Stimulated activated CD8-positive, alpha-beta memory T cell treated with anti-CD3 and anti-CD28 coated beads, Interleukin-7, amount 100 ng/mL, for 1 hour (primary cell): ENCODE results near the gene SAMD4A.

ENCODE experiments used
- DNase-seq, 2 donors: peaks; one replicate each; pipeline ENCODE4 v3.0.0-alpha.2; 2020; ENCODE audit warnings: low read depth in 2 of 2

SAMD4A gene, protein sequence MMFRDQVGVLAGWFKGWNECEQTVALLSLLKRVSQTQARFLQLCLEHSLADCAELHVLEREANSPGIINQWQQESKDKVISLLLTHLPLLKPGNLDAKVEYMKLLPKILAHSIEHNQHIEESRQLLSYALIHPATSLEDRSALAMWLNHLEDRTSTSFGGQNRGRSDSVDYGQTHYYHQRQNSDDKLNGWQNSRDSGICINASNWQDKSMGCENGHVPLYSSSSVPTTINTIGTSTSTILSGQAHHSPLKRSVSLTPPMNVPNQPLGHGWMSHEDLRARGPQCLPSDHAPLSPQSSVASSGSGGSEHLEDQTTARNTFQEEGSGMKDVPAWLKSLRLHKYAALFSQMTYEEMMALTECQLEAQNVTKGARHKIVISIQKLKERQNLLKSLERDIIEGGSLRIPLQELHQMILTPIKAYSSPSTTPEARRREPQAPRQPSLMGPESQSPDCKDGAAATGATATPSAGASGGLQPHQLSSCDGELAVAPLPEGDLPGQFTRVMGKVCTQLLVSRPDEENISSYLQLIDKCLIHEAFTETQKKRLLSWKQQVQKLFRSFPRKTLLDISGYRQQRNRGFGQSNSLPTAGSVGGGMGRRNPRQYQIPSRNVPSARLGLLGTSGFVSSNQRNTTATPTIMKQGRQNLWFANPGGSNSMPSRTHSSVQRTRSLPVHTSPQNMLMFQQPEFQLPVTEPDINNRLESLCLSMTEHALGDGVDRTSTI

DNA sequence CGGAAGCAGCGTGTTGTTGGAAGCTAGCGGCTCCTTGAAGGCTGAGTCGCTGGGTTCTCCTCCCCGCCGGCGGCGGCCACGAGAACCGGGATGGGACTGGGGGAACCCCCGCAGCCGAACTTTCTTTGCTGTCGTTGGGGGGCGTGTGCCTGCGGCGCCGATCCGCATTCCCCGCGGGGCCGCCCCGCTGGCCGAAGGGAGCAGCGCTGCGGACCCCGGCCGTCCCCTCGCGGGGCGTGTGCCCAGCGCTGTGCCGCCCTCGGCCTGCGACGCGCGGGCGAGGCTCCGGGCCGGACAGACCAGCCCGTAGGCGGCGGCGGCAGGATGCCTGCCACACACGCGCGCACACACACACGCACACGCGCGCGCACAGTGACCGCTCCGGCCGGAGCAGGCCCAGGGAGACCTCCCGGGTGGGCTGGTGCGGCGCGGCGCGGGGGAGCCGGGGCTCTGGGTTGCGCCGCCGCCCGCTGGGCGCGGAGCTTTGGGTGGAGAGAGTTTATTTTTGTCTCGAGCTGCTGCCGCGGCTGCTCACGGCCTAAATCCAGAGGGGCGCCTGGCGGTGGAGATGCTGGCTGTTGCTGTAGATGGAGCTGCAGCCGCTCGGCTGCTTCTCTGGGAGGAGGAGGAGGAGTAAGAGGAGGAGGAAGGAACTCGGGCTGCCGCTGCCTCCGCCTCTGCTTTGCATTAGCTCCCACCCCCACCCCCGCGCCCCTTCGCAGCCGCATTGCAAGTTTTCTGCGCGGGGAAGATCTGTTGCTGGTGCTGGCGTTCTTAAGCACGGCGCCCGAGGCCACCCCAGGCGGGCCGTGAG, at the start of gene SAMD4A:
SAMD4A (plus strand) TSS at position 719 of the 814 bp plus-strand sequence. CDS start 789 bp downstream, outside the sequence.
- peak in 1 of 2 donors; percentile 19 for DNase-seq

DNA sequence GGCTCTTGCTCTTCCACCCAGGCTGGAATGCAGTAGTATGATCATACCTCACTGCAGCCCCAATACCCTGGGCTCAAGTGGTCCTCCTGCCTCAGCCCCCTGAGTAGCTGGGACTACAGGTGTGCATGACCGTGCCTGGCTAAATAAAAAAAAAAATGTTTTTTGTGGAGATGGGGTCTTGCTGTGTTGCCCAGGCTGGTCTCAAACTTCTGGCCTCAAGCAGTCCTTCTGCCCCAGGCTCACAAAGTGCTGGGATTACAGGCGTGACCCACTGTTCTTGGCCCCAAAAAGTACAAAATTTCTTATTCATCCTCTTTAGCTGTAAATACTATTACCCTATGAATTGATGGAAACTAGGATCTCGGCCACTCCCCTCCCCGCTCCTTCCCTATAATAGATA, 42.5 kb upstream of the SAMD4A start:
- DNase-seq, result no peak

DNA sequence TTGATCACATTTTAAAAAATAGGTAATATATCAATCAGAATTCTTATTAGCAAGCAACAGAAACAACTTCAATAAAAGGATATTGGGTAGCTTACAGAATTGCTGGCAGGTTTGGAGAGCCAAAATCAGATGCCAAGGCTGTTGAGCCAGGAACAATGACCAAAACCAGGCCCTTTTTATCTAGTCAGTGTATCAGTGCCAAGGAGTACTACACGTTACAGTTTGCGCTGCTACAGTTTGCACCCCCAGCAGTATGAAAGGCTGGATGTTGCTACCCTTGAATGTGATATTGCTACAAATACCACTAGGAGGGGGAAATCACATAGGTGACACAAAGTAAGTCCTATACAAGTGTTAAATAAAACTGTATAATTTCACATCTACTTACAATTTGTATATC, 38.0 kb upstream of the SAMD4A start:
- no peak for DNase-seq

DNA sequence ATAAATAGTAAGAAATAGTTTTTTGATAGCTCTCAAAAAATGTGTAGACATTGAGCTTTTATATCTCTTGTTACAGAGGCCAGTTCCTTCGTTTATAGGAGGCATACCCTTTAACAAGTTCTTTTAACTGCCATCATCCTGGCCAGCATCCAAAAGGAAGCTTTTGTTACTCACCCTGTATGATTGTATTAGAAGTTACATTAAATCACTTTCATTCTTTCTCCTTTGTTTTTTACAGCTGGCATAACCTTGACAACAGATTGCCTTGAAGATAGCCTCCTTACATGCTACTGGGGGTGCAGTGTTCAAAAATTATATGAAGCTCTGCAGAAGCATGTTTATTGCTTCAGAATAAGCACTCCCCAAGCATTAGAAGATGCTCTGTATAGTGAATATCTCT, 37.1 kb upstream of the SAMD4A start:
- no peak for DNase-seq

DNA sequence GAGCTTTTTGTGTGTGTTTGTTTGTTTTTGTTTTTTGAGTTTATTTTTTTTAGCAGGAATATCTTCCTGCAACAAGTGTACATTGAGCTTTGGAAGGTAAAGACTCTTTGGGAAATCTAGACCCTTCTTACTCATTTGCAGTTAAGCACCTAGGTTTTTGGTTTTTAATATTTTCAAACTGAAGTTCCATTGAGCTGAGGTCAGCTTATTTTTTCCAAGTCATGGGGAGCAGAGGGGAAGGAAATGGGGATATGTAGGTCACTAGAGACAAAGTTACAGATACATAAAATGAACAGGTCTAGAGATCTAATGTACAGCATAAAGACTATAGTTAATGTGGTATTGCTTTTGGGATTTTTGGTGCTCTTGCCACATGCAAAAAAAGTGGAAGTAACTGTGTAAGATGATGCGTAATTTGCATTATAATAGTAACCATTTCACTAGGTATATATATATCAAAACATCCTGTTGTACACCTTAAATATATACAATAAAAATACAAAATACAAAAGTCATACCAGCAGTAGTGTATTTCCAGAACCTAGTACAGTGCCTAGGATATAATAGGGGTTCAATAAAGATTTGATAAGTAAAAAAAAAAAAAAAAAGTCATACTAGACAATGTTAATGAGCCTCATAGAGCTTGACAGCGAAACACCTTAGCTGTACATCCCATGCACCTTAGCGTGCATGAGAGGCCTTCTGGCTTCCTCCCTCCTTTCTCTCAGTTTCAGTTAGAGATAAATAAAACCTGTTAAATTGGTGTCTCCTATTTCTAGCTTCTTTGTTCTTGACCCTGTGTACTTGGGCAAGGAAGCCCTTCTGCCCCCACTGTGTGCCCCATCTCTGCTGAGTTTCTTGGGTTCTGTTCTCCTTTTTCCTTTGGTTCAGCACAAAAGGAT, 34.6 kb upstream of the SAMD4A start:
- DNase-seq, result no peak

DNA sequence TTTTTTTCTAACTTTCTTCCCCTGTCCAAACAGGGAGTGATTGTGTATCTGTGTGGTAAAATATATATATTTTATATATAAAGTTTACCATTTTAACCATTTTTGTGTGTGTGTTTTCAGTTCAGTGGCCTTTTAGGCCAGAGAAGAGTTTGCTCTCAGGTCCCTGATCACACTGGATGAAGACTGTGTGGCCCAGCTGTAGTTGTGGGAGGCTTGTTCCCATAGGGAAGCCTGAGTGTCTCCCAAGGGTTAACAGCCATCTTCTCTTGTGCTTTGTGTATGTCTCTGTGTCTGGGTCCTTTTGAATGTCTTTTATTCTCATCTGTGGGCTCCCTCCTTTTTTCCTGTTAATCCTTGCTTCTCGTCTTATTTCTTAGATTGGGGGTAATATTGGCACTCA, 33.8 kb upstream of the SAMD4A start:
- DNase-seq, result no peak

DNA sequence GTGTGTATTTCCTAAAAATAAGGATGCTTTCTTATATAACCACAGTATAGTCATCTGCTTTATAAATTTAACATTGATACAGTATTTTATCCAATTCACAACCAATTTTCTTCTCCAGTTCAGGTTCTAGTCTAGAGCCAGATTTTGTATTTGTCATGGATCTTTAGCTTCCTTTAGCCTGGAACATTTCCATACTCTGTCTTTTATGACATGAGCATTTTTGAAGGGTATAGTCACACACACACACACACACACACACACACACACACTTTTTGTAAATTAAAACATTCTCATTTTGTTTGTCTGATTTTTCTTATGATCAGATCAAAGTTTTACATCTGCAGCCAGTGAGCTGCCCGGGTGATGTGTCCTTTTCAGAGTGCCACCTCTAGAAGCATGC, 31.8 kb upstream of the SAMD4A start:
- no peak for DNase-seq

DNA sequence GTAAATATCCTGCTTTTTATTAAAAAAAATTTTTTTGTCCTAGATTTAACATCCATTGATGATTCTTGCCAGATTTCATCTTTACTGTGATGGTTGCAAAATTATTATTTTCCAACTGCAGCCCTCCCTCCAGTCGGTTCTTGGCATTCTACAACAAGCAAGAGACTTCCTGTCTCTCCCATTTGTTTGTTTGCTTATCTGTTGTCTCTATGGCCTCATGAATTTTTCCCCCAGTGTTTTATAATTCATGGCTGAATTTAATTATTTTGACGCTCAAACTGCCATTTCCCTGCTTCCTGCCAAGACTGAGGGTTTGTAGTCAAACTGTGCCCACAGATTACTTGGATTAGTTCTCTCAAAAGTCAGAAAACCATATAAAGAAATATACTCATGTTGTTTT, 31.3 kb upstream of the SAMD4A start:
- DNase-seq, result no peak

DNA sequence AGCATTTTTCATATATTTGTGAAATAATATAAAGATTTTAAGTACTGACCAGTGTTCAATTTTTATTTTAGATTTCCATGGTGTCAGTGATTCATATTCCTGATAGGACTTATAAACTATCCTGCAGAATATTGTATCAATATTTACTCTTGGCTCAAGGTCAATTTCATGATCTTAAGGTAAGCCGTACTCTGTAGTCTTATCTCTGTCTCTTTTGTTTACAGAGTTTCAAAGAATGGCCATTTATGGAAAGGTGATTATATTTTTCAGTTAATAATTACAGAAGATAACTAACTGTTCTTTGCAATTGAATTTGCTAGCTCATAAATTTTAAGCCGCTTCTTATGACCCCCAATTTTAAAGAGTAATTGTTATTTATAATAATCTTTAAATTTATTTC, 29.3 kb upstream of the SAMD4A start:
- no peak for DNase-seq

DNA sequence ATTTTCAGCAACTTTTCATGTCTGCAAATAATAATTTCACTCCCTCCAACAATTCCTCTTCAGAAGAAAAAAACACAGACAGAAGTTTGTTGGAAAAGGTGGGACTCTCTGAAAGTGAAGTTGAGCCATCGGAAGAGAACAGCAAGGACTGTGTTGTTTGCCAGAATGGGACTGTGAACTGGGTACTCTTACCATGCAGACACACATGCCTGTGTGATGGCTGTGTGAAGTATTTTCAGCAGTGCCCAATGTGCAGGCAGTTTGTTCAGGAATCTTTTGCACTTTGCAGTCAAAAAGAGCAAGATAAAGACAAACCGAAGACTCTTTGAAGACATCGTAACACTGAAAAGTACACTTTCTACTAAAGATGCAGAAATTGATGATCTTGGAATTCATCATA, 28.9 kb upstream of the SAMD4A start:
- DNase-seq, result no peak

DNA sequence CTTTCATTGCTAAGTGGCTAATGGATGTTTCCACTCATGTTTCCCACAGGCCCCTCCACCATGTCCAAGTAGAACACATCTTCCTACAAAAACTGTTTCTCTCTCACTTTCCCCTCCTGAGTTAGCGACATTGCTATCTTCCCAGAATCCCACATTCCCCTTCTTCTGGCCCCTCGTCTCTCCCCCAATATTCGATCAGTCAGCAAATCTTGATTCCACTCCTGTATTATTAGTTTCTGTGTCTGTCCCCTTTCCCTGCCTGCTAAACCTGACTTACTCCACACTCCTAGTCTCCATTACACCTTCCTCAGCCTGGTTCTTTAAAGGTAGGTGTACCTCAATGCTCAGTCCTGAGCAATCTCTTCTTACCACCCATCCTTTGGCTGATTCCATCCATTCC, 19.3 kb upstream of the SAMD4A start:
- DNase-seq, result no peak

DNA sequence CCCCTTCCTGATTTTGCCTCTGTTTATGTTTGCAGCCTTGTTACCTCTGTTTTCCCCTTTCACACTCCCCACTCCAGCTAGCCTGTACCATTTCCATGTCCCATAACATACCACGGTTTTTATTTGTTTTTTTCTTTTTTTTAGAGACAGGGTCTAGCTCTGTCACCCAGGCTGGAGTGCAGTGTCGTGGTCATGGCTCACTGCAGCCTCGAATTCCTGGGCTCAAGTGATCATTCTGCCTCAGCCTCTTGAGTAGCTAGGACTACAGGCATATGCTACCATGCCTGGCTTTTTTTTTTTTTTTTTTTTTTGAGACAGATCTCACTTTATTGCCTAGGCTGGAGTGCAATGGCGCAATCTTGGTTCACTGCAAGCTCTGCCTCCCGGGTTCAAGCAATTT, 18.4 kb upstream of the SAMD4A start:
- no peak for DNase-seq

DNA sequence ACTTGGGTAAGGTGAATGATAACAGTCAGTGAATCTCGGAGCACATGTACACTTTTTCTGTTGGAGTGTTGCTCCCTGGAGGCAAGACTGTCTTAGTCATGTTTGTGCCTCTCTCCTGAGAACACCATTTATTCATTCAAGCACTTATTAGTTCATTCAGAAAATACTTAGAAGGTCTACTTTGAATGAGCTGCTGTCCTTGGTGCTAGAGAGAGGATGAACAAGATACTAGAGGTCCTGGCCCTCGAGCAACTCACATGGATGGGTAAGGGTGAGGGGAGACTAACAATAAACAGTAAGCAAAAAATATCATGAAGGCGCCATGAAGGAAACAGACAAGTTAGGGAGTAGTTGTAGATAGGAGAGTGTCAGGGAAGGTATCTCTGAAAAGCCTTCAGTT, 17.1 kb upstream of the SAMD4A start:
- no peak for DNase-seq

DNA sequence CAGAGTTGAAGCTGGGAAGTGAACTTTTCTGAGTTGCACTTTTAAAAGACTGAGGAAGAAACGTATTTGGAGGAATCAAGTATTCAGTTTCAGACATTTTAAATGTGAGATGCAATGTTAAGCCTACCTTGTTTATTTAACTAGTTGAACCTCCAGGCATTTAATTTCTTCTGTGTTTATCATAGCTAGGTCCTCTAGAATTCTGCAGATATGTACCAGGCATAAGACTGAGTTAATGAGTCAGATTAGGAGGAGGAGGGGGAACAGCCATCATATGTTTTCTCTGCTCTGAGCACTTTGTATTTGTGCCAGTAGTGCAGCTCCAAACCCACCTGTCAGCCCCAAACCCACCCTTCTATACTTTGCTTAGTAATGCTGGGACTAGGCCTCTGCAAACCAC, 16.4 kb upstream of the SAMD4A start:
- DNase-seq, result no peak

DNA sequence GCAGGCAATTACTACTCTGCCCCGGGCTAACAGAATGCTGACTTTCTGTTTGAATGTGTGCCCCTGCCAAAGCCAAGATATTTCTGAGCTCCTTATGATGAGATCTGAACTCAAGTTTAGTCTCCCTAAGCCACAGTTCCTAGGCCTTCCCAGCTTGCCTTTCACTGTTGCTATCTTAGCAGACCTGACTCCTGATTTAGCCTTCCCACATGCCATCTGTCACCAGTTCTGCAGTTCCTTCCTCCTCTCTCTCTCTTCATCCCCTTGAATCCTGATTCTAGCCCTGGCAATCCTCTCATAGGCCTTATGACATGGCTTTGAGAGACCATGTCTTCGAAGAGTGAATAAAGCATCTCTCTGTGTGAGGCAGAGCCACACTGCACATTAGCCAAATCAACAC, 12.5 kb upstream of the SAMD4A start:
- no peak for DNase-seq

DNA sequence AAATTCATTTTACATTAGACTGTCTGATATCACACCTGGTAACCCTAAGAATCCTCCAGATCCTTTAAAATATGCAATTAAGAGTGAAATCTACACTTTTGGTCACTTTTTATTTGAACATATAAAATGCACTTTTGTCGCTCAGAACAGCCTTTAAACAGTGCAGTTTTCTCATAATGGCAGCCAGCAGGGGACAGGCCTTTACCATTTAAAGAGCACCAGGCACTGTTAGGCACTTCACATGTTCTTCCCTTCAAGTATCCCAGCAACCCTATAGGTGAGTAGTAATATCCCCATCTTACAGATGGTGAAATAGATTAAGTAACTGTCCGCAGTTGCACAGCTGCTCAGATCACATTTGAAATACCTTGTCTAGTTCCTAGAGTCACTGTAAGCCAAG, 11.3 kb upstream of the SAMD4A start:
- DNase-seq, result no peak

DNA sequence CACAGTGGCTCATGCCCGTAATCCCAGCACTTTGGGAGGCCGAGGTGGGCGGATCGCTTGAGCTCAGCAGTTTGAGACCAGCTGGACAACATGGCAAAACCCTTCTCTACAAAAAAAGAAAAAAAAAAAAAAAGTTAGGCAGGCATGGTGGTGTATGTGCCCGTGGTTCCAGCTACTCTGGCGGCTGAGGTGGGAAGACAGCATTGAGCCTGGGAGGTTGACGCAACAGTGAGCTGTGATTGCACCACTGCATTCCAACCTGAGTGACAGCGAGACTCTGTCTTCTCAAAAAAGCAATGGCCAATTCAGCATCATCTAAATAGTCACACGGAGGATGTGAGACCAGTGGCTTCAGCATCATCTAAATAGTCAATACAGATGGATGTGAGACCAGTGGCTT, 10.4 kb upstream of the SAMD4A start:
- DNase-seq, result no peak

DNA sequence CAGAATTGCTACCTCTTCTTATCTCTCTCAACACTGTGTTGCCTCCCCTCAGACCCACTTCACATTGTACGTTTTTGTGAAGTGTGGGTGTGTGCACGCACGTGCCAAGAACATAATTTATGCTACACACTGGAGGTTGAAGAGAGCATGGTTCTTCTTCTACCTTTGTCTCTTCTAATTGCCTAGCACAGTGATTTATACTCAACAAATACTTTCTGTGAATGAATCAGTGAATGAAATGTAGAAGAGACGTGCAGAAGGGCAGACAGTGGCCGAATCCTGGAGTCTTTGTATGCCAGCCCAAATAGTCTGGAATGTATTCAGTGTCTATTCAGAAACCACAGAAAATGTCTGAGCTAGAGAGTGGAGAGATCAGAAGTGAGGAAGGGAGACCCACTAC, 4.6 kb upstream of the SAMD4A start:
- DNase-seq, result no peak

DNA sequence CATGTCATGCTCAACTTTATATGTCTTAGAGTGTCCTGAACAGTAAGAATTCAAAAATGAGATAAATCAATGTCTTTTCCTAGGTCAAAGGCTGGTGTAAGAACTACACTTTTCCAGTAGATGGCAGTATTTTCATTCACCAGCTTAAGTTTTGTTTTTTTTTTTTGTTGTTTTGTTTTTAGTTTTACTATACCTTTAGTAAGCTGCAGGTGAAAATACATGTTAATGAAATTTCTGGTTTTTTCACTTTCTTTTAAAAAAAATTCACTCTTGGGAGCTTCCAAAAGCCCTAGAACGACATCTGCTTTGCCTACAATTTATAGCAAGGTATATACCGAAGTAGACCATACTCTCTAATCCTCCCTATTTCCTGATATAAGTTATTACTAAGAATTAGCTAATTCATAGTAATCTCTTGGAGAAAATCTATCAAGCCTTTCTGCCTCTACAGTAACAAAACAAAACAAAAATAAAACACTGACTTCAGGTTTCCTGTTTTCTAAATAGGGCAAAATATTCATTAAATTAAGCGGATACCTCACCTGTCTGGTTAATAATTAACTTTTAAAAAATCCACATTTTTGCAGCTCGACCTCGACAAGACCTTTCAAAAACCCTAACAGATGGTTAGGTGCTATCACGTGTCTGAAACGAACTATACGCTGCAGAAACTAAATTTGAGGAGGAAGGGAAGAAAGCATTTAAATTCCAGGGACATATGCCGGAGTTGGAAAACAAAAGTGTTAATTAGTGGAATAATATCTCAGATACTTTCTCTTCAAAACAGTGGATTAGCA, 2.7 kb upstream of the SAMD4A start:
- DNase-seq, result no peak
